Measurements from ENCODE around the gene CPS1. TPM values are rescaled to one million over a fixed set of nuclear protein-coding genes. Genes with fewer than 3 reads are reported as not detected.

CPS1 gene
- total and polyA plus RNA-seq, 2 of the 4 experiments (the other 2 are of a cell fraction): 5.4 to 20.1 TPM

GRCh38 chr2:210715560-210716082 is 159.2 kb downstream of the CPS1 start:
- Histone ChIP-seq H3K79me1 (ENCODE audit: low read depth in 1 of 2, low read length in 2 of 2) (no peaks in the 10 kb centered on the region), H3K27me3 (ENCODE audit: control insufficient read depth, insufficient read depth, low read length) (no peaks in the 10 kb centered on the region), H2BK5ac (ENCODE audit: low read depth, low read length, poor library complexity, severe bottlenecking) (no peak overlapping the region), H3K9me3 (ENCODE audit: control insufficient read depth, insufficient read depth, low read length) (peaks cover 2% of the 10 kb centered on the region; the same call in 1 of the 2 replicates), H3K9me1 (ENCODE audit: insufficient read depth, low read length) (no peaks in the 10 kb centered on the region), H3K4ac (ENCODE audit: low read depth, low read length) (no peak overlapping the region), H2AK5ac (ENCODE audit: low read depth, low read length) (no peak overlapping the region), H3K18ac (ENCODE audit: low read depth, low read length) (no peak overlapping the region), H2AFZ (replicated peaks; ENCODE audit: low read length, poor library complexity) (no peak overlapping the region), H4K91ac (ENCODE audit: insufficient read depth, low read depth, low read length) (no peak overlapping the region), H2BK15ac (ENCODE audit: low read depth, low read length) (no peak overlapping the region), H3K36me3 (ENCODE audit: control insufficient read depth, insufficient read depth, low read length) (no peaks in the 10 kb centered on the region), H4K20me1 (ENCODE audit: insufficient read depth, low read length) (no peaks in the 10 kb centered on the region), H3K27ac (ENCODE audit: insufficient read depth, low read length) (no peak overlapping the region), H3K14ac (replicated peaks; ENCODE audit: low read depth, low read length) (no peak overlapping the region), H2BK20ac (ENCODE audit: low read depth, low read length) (no peak overlapping the region), H2BK120ac (ENCODE audit: low read depth, low read length) (no peak overlapping the region), H3K56ac (ENCODE audit: extremely low read depth, insufficient read depth, low read length) (no peak overlapping the region), H3K4me1 (ENCODE audit: control insufficient read depth, insufficient read depth, low read length) (no peaks in the 10 kb centered on the region), H2AK9ac (replicated peaks; ENCODE audit: low read depth, low read length, poor library complexity) (no peak overlapping the region), H3K9ac (ENCODE audit: low read depth, low read length) (no peak overlapping the region), H3K4me2 (ENCODE audit: low read depth, low read length) (no peak overlapping the region), H4K5ac (ENCODE audit: low read depth, low read length) (no peak overlapping the region), H3K23ac (ENCODE audit: low read depth, low read length) (no peak overlapping the region), H3K4me3 (ENCODE audit: insufficient read depth, low read depth, low read length) (no peak overlapping the region), H4K8ac (ENCODE audit: low read depth in 2 of 2, low read length in 2 of 2) (no peak overlapping the region)
- no CpG with 5 or more reads among the region's 5 CpGs for WGBS, 2 experiments (ENCODE audit: extremely low coverage in 2 of 2, insufficient read length in 1 of 2)
- dilution Hi-C loops (cut with HindIII; ENCODE audit: low sequenced_read_pairs, unreplicated experiment): no loop called here
- in situ Hi-C loops (cut with MboI; ENCODE audit: low sequenced_read_pairs): no loop called here
- POLR2A ChIA-PET (ENCODE audit: unreplicated experiment): no interaction called here
- ATAC-seq (ENCODE audit: low read depth) (no peak), DNase-seq (no peak)
- intact Hi-C loops (cut with micrococcal nuclease): no loop called here
- CTCF ChIA-PET: no interaction called here
- BruUV-seq (replicated peaks): no TSS peak
- TF ChIP-seq MAZ (IDR thresholded peaks at IDR 0.05; ENCODE audit: borderline replicate concordance, low read depth, low read length) (no peak), RCOR1 (IDR thresholded peaks at IDR 0.05; ENCODE audit: insufficient replicate concordance, low read length) (no peak), CTCF (conservative IDR thresholded peaks at IDR 0.05; ENCODE audit: low read depth, low read length) (no peak), RFX5 (IDR thresholded peaks at IDR 0.05; ENCODE audit: low read depth, low read length) (no peak), NFE2L2 (IDR thresholded peaks at IDR 0.05; ENCODE audit: low read depth, low read length) (no peak), CEBPB (IDR thresholded peaks at IDR 0.05; ENCODE audit: low read depth, low read length) (no peak), ELK1 (IDR thresholded peaks at IDR 0.05; ENCODE audit: borderline replicate concordance, low read depth, low read length) (no peak), SMC3 (IDR thresholded peaks at IDR 0.05; ENCODE audit: low read depth, low read length) (no peak), POLR2A (IDR thresholded peaks at IDR 0.05; ENCODE audit: low read depth, low read length) (no peak), CHD1 (IDR thresholded peaks at IDR 0.05; ENCODE audit: low read depth, low read length) (no peak), USF2 (IDR thresholded peaks at IDR 0.05; ENCODE audit: low read depth, low read length) (no peak)

Measured in IMR-90 (cell line).